ENCODE data around the gene NUDT4.

Gene NUDT4

GRCh38 chr12:93377252-93378195 is at the start of gene NUDT4:
Gene NUDT4, plus strand, starts transcription at chr12:93377925. Its CDS starts 398 bp downstream, at chr12:93378323.
- peak; percentile 88 for DNase-seq

- no peak for DNase-seq
Observed at GRCh38 chr12:93333054-93333453, 44.7 kb upstream of the NUDT4 start.

GRCh38 chr12:93333828-93334227 is 43.9 kb upstream of the NUDT4 start:
- DNase-seq: no peak

- no peak for DNase-seq
Observed at GRCh38 chr12:93335603-93336162, 42.0 kb upstream of the NUDT4 start.

- no peak for DNase-seq
Observed at GRCh38 chr12:93336291-93336741, 41.4 kb upstream of the NUDT4 start.

- no peak for DNase-seq
Observed at GRCh38 chr12:93338598-93338997, 39.1 kb upstream of the NUDT4 start.

- DNase-seq: no peak
Observed at GRCh38 chr12:93339695-93340094, 38.0 kb upstream of the NUDT4 start.

- no peak for DNase-seq
Observed at GRCh38 chr12:93341409-93342049, 36.2 kb upstream of the NUDT4 start.

GRCh38 chr12:93347054-93347785 is 30.5 kb upstream of the NUDT4 start:
- DNase-seq: no peak

- no peak for DNase-seq
Observed at GRCh38 chr12:93348575-93349435, 28.9 kb upstream of the NUDT4 start.

- DNase-seq: no peak
Observed at GRCh38 chr12:93351726-93352125, 26.0 kb upstream of the NUDT4 start.

GRCh38 chr12:93352321-93352720 is 25.4 kb upstream of the NUDT4 start:
- DNase-seq: no peak

- no peak for DNase-seq
Observed at GRCh38 chr12:93356214-93356613, 21.5 kb upstream of the NUDT4 start.

- no peak for DNase-seq
Observed at GRCh38 chr12:93358058-93358457, 19.7 kb upstream of the NUDT4 start.

GRCh38 chr12:93358821-93359220 is 18.9 kb upstream of the NUDT4 start:
- no peak for DNase-seq

- DNase-seq: no peak
Observed at GRCh38 chr12:93360688-93361087, 17.0 kb upstream of the NUDT4 start.

- DNase-seq: peak; percentile 11
Observed at GRCh38 chr12:93361151-93361919, 16.4 kb upstream of the NUDT4 start.

- DNase-seq: no peak
Observed at GRCh38 chr12:93363841-93364297, 13.9 kb upstream of the NUDT4 start.

- no peak for DNase-seq
Observed at GRCh38 chr12:93365616-93366405, 11.9 kb upstream of the NUDT4 start.

- DNase-seq: no peak
Observed at GRCh38 chr12:93366422-93366821, 11.3 kb upstream of the NUDT4 start.
